ENCODE results near the gene ARID1B. TPM values are rescaled to one million over a fixed set of nuclear protein-coding genes. Genes with fewer than 3 reads are reported as not detected.

The ARID1B gene
- total and polyA plus RNA-seq, 11 donors: 15.3 to 76.1 (median 40.7) TPM

DNA sequence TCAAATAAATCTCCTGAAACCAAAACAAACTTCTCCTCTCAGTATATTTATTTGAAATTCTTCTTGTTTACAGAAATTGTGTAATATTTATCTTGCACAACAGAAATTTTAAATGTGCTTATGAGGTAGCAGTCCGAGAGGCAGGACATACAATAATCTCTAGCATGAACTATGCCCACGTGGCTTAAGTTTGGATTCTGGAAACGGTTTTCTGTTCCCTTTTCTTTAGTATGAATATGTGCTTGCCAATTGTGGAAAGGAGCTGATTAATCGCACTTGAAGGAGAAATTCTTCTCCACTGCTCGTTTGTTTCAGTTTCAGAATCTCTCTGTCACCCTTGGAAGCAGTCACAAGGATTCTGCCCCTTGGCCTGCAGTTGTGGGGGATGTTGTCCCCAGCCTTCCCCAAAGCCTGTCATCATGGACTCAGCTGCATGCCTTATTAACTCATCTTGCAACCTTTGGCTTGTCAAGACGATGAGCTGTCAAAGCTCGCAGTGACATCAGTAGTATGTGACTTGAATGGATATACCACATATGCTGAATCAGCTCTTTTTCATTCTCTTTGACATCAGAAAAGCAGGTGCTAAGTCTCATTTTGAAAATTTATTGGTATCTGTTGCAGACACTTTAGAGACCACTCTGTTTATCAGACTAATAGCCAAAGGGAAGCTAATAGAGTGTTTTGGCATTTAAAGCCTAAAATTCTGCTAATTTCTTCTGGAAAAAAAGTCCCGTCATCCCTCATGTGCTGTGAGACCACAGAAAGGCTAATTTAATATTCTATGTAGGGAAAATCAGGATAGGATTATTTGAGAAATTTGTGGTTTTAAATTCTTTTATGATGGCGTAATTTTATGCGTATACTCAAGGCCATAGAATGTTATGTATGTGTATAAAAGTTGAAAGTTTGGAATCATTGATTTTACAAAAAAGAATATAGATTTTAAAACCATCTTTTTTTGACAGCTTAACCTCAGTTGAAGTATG lies 186.8 kb downstream of the ARID1B start:
- intact Hi-C loops (cut with DNase I): no loop called here
- DNase-seq (no peak), ATAC-seq (peak in 3 of 4 donors; percentile 53 to 61 (median 59))
- H3K4me3 ChIP-seq: peak overlapping the region in 7 of 12 donors; percentile 3 to 37 (median 25)
- H3K27me3 ChIP-seq: no peaks in the 10 kb centered on the region
- peaks cover 0 to 35% (median 18%) of the 10 kb centered on the region in 12 donors for H3K4me1 ChIP-seq
- no peaks in the 10 kb centered on the region for H3K36me3 ChIP-seq
- 39 to 63% (median 51%) methylated on average over 10 of the region's 10 CpGs for WGBS, 4 donors
- TF ChIP-seq POLR2A (IDR thresholded peaks at IDR 0.05): no peak
- TF ChIP-seq, protein P1, sequence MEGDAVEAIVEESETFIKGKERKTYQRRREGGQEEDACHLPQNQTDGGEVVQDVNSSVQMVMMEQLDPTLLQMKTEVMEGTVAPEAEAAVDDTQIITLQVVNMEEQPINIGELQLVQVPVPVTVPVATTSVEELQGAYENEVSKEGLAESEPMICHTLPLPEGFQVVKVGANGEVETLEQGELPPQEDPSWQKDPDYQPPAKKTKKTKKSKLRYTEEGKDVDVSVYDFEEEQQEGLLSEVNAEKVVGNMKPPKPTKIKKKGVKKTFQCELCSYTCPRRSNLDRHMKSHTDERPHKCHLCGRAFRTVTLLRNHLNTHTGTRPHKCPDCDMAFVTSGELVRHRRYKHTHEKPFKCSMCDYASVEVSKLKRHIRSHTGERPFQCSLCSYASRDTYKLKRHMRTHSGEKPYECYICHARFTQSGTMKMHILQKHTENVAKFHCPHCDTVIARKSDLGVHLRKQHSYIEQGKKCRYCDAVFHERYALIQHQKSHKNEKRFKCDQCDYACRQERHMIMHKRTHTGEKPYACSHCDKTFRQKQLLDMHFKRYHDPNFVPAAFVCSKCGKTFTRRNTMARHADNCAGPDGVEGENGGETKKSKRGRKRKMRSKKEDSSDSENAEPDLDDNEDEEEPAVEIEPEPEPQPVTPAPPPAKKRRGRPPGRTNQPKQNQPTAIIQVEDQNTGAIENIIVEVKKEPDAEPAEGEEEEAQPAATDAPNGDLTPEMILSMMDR (IDR thresholded peaks at IDR 0.05): no peak
- no peaks in the 10 kb centered on the region for H3K9me3 ChIP-seq
- peak overlapping the region in 5 of 12 donors; percentile 16 to 65 (median 38) for H3K27ac ChIP-seq

DNA sequence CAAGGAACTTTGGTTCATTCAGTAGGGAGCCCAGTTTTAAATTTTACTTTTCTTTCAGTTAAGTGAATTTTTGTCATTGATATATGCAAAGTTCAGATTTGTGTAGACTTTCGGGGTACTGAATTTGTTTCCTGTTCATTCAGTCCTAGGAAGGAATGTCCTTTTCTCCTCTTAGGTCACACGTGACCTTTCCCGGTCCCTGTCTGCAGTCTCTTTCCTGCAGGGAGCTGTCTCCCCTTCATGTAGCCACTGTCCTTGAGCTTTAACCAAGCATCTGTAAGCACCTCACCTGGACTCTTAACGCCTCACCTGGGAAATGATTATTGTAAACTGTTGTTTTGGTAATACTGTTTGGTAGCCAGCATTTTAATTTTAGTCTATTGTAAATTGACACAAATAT lies 190.7 kb downstream of the ARID1B start:
- no peak for ATAC-seq
- intact Hi-C loops (cut with DNase I): no loop called here
- TF ChIP-seq POLR2A (IDR thresholded peaks at IDR 0.05): no peak
- TF ChIP-seq, protein P1 (IDR thresholded peaks at IDR 0.05): no peak

DNA sequence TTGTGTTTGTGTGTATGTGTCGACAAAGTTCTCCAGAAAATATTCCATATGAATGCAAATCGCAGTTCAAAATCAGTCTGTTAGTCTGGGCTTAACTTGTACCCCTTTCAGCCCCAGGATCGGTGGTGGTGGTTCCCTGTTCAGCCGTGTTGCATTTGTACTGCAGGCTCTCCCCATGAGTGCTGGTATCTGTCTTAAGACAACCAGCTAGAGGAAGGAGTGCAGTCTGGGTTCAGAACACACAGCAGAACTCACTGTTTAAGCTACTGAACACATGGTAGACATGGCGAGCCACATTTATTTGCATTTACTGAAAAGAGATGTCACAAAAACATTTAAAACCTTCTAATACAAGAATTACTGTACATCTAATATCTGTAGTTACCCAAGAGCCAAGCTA lies 192.1 kb downstream of the ARID1B start:
- no peak overlapping the region for H3K27ac ChIP-seq
- TF ChIP-seq POLR2A (IDR thresholded peaks at IDR 0.05): no peak
- TF ChIP-seq, protein P1 (IDR thresholded peaks at IDR 0.05): no peak
- WGBS, 4 donors: 79 to 87% (median 82%) methylated on average over 5 of the region's 5 CpGs
- no peaks in the 10 kb centered on the region for H3K27me3 ChIP-seq
- no peaks in the 10 kb centered on the region for H3K9me3 ChIP-seq
- intact Hi-C loops (cut with DNase I): no loop called here
- no peaks in the 10 kb centered on the region for H3K36me3 ChIP-seq
- H3K4me3 ChIP-seq: no peak overlapping the region
- ATAC-seq (no peak), DNase-seq (no peak)
- H3K4me1 ChIP-seq: peaks cover 4 to 71% (median 54%) of the 10 kb centered on the region in 12 donors

More for the DNA sequence above, 190.7 kb downstream of the ARID1B start:
- no peak for DNase-seq
- no peak overlapping the region for H3K4me3 ChIP-seq
- no peak overlapping the region for H3K27ac ChIP-seq
- no peaks in the 10 kb centered on the region for H3K27me3 ChIP-seq
- H3K36me3 ChIP-seq: no peaks in the 10 kb centered on the region
- WGBS, 4 donors: 46 to 72% (median 65%) methylated on average over 4 of the region's 4 CpGs
- H3K4me1 ChIP-seq: peaks cover 0 to 71% (median 48%) of the 10 kb centered on the region in 12 donors
- no peaks in the 10 kb centered on the region for H3K9me3 ChIP-seq

DNA sequence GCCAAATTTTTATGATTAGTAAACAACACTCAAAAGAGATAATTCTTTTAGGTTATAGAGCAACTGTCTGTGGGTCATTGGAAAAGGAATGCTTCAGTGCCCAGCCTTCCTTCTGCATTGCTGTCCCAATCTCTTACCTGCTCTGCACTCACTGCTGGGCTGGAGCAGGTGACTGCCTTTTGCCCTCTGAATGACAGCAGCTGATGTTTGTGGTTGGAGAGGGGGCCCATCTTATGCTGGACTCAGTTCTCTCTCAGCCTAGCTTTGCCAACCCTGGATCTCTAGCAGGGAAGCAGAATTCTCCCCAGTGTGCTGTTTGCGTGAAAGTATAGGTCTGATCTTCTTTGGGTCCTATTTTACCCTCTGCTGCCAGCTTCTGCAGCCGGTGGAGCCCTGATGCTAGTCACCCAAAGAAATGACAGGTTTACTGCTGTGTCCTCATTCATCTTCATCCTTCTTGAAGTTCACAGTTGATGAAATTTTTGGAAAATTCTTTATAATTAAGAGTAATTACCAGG lies 193.5 kb downstream of the ARID1B start:
- intact Hi-C loops (cut with DNase I): no loop called here
- Histone ChIP-seq H3K36me3 (no peaks in the 10 kb centered on the region), H3K9me3 (no peaks in the 10 kb centered on the region), H3K4me1 (peaks cover 4 to 73% (median 57%) of the 10 kb centered on the region in 12 donors), H3K27ac (no peak overlapping the region), H3K27me3 (no peaks in the 10 kb centered on the region), H3K4me3 (no peak overlapping the region)
- DNase-seq: no peak
- no peak for TF ChIP-seq POLR2A (IDR thresholded peaks at IDR 0.05)
- TF ChIP-seq, protein P1 (IDR thresholded peaks at IDR 0.05): no peak
- 85 to 94% (median 88%) methylated on average over 2 of the region's 2 CpGs for WGBS, 4 donors
- no peak for ATAC-seq
